M059J (cell line): Measurements from ENCODE around the gene NCSTN. TPM values are rescaled to one million over a fixed set of nuclear protein-coding genes. Genes with fewer than 3 reads are reported as not detected.
A peak's percentile ranks its signal among the peaks of the same experiment; 100 is the strongest.
"Not testable (repeated sequence)": the region's sequence is repeated elsewhere in the genome, so short reads cannot be mapped to it uniquely, and the experiment has no call there.

Source experiments
- DNase-seq: peaks from one replicate; pipeline ENCODE4 v3.0.0-alpha.2; 2012; ENCODE audit warnings: low read depth
- total RNA-seq: library from RNA; depleted of rRNA; stranded (reverse); fragments of >200 nt; shearing (Covaris generic); gene quantifications from 2 replicates; pipeline ENCODE4 v1.2.3, GENCODE V29; 2014

NCSTN gene
- total RNA-seq, 1 experiment from 2014 or later: 135 TPM

- DNase-seq: no peak
Measured at GRCh38 chr1:160370561-160371345, 27.6 kb downstream of the NCSTN start.

GRCh38 chr1:160371346-160371631 is 28.1 kb downstream of the NCSTN start:
- no peak for DNase-seq

GRCh38 chr1:160371756-160372155 is 28.6 kb downstream of the NCSTN start:
- no peak for DNase-seq

- no peak for DNase-seq
Measured at GRCh38 chr1:160373696-160374095, 30.5 kb downstream of the NCSTN start.

GRCh38 chr1:160374306-160375110 is 31.3 kb downstream of the NCSTN start:
- no peak for DNase-seq

- DNase-seq: peak; percentile 72
Measured at GRCh38 chr1:160375788-160376524, 32.8 kb downstream of the NCSTN start.

GRCh38 chr1:160376525-160377131 is 33.4 kb downstream of the NCSTN start:
- peak; percentile 61 for DNase-seq

- peak; percentile 76 for DNase-seq
Measured at GRCh38 chr1:160377585-160378206, 34.5 kb downstream of the NCSTN start.

- not testable (repeated sequence) for DNase-seq
Measured at GRCh38 chr1:160384812-160385211, 41.6 kb downstream of the NCSTN start.

- DNase-seq: not testable (repeated sequence)
Measured at GRCh38 chr1:160388406-160388805, 45.2 kb downstream of the NCSTN start.

- no peak for DNase-seq
Measured at GRCh38 chr1:160394673-160395072, 51.5 kb downstream of the NCSTN start.

- DNase-seq: no peak
Measured at GRCh38 chr1:160397651-160398050, 54.5 kb downstream of the NCSTN start.

GRCh38 chr1:160398823-160399222 is 55.6 kb downstream of the NCSTN start:
- no peak for DNase-seq

GRCh38 chr1:160399544-160400222 is 56.5 kb downstream of the NCSTN start:
- DNase-seq: no peak

- DNase-seq: peak; percentile 15
Measured at GRCh38 chr1:160400223-160400645, 57.1 kb downstream of the NCSTN start, which contains the start of gene VANGL2. Gene VANGL2 (plus strand): TSS chr1:160400564. CDS start chr1:160415838, 15,274 bp downstream.

- DNase-seq: no peak
Measured at GRCh38 chr1:160400646-160401486, 57.7 kb downstream of the NCSTN start.

GRCh38 chr1:160401487-160401805 is 58.3 kb downstream of the NCSTN start:
- DNase-seq: no peak

- DNase-seq: no peak
Measured at GRCh38 chr1:160402001-160402795, 59.0 kb downstream of the NCSTN start.

- no peak for DNase-seq
Measured at GRCh38 chr1:160403244-160403643, 60.1 kb downstream of the NCSTN start.
